NOMO-1 treated with DMSO at 0.1 percent for 48 hours (cell line): Measurements from ENCODE around the gene TUBGCP2.

Experiments used
- DNase-seq: peaks from one replicate; lab custom pipeline; 2025; ENCODE audit not compliant: unreplicated experiment; lab: John Stamatoyannopoulos, UW

TUBGCP2 gene

GRCh38 chr10:133309100-133309719 lies 538 bp upstream of the TUBGCP2 start:
- DNase-seq: peak; percentile 62

DNA sequence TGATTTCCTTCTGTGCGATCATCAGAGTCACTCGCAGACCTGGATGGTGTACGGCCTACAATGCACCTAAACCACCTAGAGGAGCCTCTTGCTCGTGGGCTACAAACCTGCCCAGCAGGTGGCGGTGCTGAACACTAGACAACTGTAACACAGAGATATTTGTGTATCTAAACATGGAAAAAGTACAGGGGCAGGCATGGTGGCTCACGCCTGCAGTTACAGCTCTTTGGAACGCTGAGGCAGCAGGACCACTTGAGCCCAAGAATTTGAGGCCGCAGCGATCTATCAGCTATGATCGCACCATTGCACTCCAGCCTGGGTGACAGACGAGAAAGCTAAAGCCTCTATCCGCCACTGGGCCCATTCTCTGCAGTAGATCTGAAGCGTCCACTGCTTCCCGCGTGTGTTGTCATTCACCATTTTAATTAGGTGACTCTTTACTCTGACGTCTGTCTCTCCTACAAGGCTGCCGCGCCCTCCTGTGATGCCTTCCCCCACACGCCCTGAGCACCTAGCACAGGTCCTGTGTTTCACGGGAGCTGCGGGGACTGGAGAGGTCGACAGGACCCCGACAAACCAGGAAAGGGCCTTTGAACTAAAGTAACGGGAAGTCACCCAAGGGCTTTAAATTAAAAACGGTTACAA lies 774 bp downstream of the TUBGCP2 start:
- peak; percentile 53 for DNase-seq

DNA sequence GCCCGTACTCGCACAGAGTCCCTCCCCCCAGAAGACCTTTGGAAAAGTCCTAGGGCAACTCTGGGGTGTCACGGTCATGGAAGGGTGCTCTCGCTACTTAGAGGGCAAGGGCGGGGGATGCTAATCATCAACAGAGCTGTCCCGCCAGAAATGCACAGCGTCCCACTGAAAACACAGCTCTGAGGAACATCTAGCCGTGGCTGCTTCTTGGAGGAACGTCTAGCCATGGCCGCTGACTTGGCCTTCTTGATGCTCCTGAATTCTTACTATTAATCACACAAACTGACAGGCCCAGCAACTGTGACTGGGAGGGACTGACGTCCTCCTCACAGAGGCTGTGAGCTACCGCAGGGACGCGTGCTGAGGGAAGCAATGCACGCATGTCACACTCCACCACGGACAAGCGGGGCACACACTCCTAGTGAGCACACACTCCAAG lies 1.7 kb downstream of the TUBGCP2 start:
- DNase-seq: no peak

DNA sequence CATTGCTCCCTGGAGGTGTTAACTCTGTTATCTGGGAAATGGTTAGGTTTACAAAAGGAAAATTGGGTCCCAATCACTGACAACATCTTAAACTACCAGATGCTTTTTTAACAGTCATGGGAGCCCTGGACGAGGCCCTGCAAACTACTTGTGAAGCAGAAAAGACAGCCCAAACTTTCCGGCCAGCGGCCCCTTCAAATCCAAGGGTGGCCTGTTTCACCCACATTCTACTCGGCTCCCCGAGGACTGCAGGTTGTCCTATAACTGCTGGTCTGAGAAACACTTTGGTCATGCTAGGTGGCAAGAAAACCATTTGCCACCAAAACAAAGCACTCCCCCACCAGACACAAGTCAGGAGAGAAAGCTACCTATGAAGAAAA lies 2.6 kb downstream of the TUBGCP2 start:
- DNase-seq: no peak

DNA sequence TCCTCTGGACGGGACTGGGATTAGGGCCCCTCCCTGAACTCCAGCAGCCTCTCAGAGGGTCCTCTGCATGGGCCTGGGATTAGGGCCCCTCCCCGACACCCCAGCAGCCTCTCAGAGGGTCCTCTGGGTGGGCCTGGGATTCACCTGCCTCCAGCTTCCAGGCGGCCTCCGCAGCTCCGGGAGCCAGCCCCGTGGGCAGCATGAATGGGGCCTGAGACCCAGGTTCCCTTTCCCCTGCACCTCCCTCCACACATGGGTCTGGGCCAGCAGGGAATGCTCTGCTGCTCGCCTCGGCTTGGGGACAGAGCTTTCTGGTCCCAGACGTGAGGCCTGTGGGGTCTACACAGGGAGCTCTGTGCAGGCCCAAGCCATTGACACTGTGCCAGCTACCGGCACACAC lies 5.5 kb downstream of the TUBGCP2 start:
- no peak for DNase-seq

GRCh38 chr10:133302230-133302629 lies 6.4 kb downstream of the TUBGCP2 start:
- DNase-seq: no peak

DNA sequence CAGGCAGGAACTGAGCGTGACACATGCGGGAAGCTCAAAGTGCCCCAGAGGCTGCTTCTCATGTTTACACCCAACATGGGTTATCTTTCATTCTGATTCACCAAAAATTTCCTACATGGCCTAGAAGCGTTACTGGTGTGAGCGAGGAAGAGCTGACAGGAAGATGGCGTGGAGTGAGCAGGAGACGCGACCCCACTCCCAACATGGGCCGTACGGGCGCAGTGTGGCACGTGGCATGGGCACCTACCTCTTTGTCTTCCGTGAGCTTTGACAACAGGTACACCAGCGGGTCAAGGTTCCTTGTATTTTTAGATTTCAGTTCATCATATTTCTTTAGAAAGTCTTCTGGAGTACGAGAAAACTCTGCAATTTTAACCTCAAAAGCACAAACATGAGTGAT lies 8.9 kb downstream of the TUBGCP2 start:
- DNase-seq: no peak

DNA sequence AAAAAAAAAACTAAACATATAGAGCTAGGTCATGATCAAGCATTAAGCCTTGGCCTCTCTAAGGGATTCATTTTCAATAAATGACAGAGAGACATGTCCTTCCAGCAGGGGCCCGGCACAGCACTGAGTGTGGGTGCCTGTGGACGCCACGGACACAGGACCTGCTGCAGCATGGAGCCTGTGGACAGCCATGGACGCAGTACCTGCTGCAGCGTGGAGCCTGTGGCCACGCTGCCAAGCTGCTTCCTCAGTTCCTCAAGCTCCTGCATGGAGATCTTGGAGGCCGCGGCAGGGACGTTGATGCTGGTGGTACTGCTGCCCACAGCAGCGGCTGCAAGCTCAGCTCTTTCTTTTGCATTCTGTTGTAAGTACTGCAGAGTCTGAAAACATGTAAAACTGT lies 9.4 kb downstream of the TUBGCP2 start:
- DNase-seq: no peak

DNA sequence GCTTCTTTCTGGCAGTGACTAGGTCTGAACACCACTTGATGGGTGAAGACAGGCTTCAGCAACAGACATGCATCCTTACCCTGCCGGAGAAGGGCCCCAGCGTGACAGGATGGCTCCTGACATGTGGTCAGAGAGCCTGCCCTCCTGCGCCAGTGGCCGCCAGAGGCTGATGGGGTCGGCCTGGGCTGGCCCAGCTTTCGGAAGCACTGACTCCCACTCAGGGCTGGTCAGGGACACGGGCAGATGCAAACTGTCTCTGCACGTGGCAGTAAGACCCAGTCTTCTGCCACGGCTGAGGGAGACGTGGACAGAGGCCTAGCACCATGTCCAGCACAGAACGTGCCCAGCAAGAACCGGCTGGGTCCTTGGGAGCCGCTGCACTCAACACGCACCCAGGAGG lies 10.2 kb downstream of the TUBGCP2 start:
- DNase-seq: no peak

DNA sequence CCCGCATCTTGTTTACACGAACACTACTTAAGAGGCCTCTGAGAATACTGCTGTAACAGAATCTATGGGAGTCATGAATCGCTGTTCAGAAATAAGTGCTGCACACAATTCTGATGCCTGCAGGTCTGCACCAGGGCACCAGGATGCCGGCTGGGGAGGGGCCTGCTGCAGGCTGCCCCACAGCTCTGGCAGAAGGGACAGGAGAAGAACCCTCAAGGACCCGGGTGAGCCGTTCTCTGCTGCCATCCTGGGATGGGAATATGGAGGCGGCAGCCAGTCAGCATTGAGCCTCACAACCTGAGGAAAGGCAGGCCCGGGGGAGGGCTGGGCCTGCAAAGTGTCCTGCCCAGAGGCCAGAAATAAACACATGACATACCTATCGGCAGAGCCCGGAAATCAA lies 11.2 kb downstream of the TUBGCP2 start:
- no peak for DNase-seq

- no peak for DNase-seq
Measured at GRCh38 chr10:133295426-133296320, 13.0 kb downstream of the TUBGCP2 start.

DNA sequence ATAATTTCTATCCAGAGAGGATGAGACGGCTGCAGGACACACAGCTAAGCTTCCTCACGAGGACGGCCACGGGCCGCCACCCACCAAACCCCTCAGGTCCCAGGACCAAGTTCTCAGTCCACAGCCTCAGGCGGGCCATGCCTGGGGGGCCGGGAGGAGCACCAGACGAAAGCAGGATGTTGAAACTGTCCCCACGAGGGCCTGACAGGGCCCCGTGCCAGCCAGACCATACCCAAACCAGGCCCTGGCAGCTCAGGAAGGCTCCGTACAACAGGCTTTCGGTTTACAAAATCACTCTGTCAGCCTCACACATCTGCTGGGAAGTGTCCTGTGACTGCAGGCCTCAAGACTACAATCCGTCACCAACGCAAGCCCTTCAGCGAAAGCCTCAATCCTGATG lies 14.5 kb downstream of the TUBGCP2 start:
- no peak for DNase-seq

- no peak for DNase-seq
Measured at GRCh38 chr10:133293810-133294119, 14.9 kb downstream of the TUBGCP2 start.

DNA sequence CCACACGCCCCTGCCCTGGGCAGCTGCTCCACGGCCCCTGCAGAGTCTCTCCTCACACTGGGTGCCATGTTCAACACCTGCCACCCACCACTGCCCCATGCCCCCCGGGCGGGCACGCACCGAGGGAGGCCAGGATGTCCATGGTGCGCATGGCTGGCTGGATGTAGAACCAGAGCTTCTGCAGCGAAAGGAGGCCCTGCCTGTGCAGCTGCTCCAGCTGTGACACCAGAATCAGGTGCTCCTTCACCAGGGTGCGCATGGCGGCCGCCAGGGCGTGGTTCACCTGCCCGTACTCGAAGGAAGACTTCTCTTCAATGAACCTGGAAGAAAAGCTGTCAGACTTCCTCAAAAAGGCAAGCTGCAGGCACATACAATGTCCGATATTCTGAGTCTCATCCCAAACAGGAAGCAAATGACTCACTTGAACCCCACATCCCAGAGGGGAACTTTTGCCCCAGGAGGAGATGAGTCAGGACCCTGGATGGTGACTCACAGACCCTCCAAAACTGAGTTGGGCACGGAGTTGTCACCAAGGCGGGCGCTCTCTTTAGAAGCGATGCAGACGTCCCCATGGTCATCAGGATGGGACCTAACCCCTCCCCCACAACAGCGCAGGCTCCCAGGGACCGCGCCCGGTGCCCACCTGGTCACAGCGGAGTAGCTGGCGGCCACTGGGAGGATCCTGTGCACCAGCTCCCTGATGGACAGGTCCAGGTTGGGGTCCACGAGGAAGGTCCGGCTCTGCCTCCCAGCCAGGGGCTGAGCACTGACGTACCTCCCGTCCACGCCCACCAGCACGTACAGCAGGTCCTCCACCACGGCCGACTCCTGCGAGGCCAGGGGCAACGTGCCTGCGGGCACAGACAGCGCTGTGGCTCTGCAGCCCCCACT lies 15.5 kb downstream of the TUBGCP2 start:
- DNase-seq: peak; percentile 17

- DNase-seq: no peak
Measured at GRCh38 chr10:133289761-133290160, 18.9 kb downstream of the TUBGCP2 start.

DNA sequence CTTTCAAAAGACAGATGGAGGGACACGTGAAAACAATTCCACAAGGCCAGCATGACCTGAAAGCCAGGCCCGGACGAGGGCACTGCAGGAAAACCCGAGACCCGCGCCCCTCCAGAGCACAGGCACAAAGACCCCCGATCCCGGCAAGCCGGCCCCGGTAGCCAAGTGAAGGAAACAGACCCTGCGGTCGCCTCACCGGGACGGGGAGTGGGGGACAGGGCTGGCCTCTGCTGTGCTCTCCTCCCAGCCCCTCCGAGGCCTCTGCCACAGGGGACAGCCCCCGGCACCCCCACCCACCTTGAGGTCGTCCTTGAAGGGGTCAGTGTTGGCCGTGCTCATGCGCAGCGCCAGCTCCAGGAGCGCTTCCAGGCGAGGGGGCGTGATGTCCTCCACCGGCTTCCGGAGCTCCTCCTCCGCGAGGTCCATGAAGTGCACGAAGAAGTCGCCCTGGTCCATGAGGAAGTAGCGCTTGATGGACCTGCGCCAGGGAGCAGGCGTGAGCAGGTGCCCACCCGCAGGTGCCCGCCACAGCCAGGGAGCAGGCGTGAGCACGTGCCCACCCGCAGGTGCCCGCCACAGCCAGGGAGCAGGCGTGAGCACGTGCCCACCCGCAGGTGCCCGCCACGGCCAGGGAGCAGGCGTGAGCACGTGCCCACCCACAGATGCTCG lies 20.7 kb downstream of the TUBGCP2 start:
- no peak for DNase-seq

- DNase-seq: no peak
Measured at GRCh38 chr10:133286366-133286765, 22.3 kb downstream of the TUBGCP2 start.

DNA sequence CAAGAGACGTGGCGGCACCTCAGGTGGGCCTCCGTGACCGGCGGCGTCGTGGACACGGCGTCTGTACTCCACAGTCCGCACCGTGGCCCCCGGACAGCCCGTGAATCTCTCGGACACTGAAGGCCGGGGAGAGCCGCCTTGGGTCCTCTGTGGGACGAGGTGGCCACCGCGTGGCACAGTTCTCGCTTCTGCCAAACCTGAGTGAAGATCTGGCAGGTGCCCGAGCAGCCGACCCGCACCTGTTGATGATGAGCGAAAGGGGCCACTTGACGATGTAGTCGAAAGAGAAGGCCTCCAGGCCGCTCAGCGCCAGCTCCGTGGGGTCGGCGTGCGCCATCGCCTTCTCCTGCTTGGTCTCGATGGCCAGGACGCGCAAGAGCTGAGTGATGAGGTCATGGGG lies 23.5 kb downstream of the TUBGCP2 start:
- DNase-seq: no peak

DNA sequence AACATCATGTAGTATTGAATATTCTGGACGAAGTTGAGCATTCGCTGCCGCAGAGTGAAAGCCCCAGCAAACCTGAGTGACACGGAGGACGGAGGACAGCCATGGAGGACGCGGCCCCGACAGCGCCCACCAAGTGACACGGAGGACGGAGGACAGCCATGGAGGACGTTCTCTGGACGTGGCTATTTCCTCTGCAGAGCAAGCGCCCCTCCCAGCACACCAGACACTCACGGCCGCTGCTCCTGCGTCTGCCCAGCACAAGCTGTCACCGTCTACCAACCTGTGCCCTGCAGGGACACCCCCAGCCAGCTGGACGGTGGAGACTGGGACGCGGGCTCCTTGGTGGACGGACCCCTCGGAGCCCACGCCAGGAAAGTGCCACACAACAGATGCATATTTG lies 24.7 kb downstream of the TUBGCP2 start:
- no peak for DNase-seq

GRCh38 chr10:133282846-133283390 lies 25.8 kb downstream of the TUBGCP2 start:
- no peak for DNase-seq
